SK-N-SH (cell line): ENCODE measurements around the gene ERC1.

Source experiments
- CHD2 ChIP-seq: fragments of 150-350 bp; IDR thresholded peaks from 2 replicates; pipeline ENCODE4 v1.6.1; 2018; ENCODE audit warnings: low read length; ENCODE audit not compliant: partially characterized antibody
- CTCF ChIP-seq: fragments of 200-600 bp; sonication (generic); IDR thresholded peaks from 2 replicates; pipeline ENCODE4 v1.6.1; 2017; ENCODE audit warnings: antibody characterized with exemption, mild to moderate bottlenecking, moderate library complexity
- RAD21 ChIP-seq: IDR thresholded peaks from 2 replicates; pipeline ENCODE4 v1.6.1; 2012; ENCODE audit warnings: mild to moderate bottlenecking, low read length
- USF2 ChIP-seq: fragments of 150-350 bp; IDR thresholded peaks from 2 replicates; pipeline ENCODE4 v1.6.1; 2017; ENCODE audit warnings: antibody characterized with exemption, low read length, low read depth, borderline replicate concordance

GRCh38 chr12:1320021-1320420 is 329.0 kb downstream of the ERC1 start:
- TF ChIP-seq CTCF (no peak), CHD2 (no peak), RAD21 (no peak), USF2 (no peak)
